IPS-15b (cell line): ENCODE measurements around the gene EIF6.
"Not testable (repeated sequence)": the region's sequence is repeated elsewhere in the genome, so short reads cannot be mapped to it uniquely, and the experiment has no call there.

Experiments used
- H3K27me3 ChIP-seq: one replicate; pipeline ENCODE4 v1.6.1; 2013; ENCODE audit warnings: low read length; ENCODE audit not compliant: control insufficient read depth, insufficient read depth
- H3K36me3 ChIP-seq: one replicate; pipeline ENCODE4 v1.6.1; 2013; ENCODE audit warnings: low read length; ENCODE audit not compliant: control insufficient read depth, insufficient read depth
- H3K4me1 ChIP-seq: one replicate; pipeline ENCODE4 v1.6.1; 2013; ENCODE audit warnings: mild to moderate bottlenecking, low read length; ENCODE audit not compliant: control insufficient read depth, insufficient read depth
- H3K4me3 ChIP-seq: one replicate; pipeline ENCODE4 v1.5.1; 2013; ENCODE audit warnings: low read depth, low read length
- H3K9ac ChIP-seq: one replicate; pipeline ENCODE4 v1.6.1; 2013; ENCODE audit warnings: low read depth, mild to moderate bottlenecking, low read length
- H3K9me3 ChIP-seq: one replicate; pipeline ENCODE4 v1.6.1; 2013; ENCODE audit warnings: mild to moderate bottlenecking, low read length; ENCODE audit not compliant: control insufficient read depth, insufficient read depth

Gene EIF6

GRCh38 chr20:35320396-35321126, 36.0 kb upstream of the EIF6 start:
- H3K9me3 ChIP-seq = no peaks in the 10 kb centered on the region
- H3K9ac ChIP-seq = no peak overlapping the region
- peaks cover 9% of the 10 kb centered on the region for H3K4me1 ChIP-seq

DNA sequence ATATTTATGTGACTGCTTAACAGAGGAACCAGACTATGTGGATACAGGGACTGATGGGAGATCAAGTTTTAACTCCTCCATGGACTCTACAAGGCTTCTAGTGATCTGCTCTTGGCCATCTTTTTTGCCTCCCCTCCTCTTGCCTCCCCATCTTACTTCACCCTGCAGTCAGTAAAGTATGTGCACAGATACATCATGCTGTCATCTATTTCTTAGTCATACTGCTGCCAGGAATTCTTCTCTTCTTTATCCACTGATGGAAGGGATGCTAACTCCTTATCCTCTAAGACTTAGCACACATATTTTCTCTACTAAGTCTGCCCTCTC, 35.3 kb upstream of the EIF6 start:
- H3K4me1 ChIP-seq = peaks cover 9% of the 10 kb centered on the region
- H3K36me3 ChIP-seq = no peaks in the 10 kb centered on the region
- H3K9ac ChIP-seq = no peak overlapping the region
- no peaks in the 10 kb centered on the region for H3K27me3 ChIP-seq
- H3K9me3 ChIP-seq = no peaks in the 10 kb centered on the region
- H3K4me3 ChIP-seq = no peak overlapping the region

More at GRCh38 chr20:35320396-35321126, 36.0 kb upstream of the EIF6 start:
- Histone ChIP-seq H3K27me3 (no peaks in the 10 kb centered on the region), H3K4me3 (no peak overlapping the region), H3K36me3 (no peaks in the 10 kb centered on the region)

DNA sequence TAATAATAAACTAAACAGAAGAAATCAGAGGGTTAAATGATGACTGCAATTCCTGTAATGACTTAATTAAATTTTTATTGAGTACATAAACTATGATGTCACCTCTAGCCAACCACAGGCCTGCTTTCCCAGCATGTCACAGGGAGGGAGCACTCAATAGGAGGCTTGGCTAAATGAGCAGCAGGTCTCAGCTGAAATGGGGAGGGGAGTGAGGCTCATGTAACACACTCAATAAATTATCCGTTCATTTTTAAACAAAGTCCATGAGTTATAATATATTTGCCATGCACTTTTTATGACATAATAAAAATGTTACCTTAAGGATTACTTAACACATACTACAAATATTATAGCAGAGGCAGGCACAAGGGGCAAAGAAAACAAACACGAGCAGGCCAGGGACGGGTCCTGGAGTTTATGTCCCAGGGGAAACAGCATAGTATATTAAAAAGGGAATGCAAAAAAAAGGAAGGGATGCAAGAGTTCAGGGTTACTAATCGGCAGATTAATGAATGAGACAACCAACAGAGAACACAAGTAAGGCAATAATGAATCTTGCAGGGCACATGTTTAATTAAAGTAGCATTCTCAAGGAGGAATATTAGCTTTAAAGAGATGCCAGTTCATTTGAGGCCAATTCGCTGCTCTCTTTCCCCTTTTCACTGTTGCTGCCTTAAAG, 34.8 kb upstream of the EIF6 start:
- Histone ChIP-seq H3K4me3 (no peak overlapping the region), H3K9me3 (no peaks in the 10 kb centered on the region), H3K36me3 (no peaks in the 10 kb centered on the region), H3K4me1 (peaks cover 9% of the 10 kb centered on the region), H3K27me3 (no peaks in the 10 kb centered on the region), H3K9ac (no peak overlapping the region)

DNA sequence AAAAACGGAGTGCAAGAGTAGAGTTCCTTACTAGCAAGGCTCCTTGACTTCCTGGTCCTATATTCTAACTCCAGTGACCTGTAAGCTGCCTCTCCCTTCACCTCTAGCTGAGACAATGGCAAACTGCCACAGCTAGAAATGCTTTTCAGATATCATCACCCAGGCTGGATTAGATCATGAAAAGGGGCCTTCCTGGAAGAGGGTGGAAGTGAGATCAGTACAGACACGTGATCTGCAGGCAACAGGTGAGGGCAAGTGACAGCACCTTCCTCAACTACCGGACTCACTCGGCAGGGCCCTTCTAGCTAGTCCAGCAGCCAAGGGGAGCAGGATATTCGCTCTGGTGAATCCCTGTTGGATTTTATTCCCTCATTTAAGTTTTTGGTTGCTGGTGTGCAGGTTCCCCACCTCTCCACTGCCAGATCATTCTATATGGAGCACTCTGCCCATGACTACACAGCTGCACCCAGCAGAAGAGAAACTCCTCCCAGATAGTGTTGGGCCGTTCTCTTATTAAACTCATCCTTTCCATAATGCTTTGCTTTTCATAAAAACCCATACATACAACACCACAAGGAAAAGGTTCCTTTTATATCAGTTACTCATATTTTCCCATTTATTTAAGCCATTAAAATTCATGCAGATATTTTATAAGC, 34.1 kb upstream of the EIF6 start:
- Histone ChIP-seq H3K9me3 (no peaks in the 10 kb centered on the region), H3K9ac (no peak overlapping the region), H3K4me1 (peaks cover 9% of the 10 kb centered on the region), H3K27me3 (no peaks in the 10 kb centered on the region), H3K36me3 (no peaks in the 10 kb centered on the region), H3K4me3 (no peak overlapping the region)

DNA sequence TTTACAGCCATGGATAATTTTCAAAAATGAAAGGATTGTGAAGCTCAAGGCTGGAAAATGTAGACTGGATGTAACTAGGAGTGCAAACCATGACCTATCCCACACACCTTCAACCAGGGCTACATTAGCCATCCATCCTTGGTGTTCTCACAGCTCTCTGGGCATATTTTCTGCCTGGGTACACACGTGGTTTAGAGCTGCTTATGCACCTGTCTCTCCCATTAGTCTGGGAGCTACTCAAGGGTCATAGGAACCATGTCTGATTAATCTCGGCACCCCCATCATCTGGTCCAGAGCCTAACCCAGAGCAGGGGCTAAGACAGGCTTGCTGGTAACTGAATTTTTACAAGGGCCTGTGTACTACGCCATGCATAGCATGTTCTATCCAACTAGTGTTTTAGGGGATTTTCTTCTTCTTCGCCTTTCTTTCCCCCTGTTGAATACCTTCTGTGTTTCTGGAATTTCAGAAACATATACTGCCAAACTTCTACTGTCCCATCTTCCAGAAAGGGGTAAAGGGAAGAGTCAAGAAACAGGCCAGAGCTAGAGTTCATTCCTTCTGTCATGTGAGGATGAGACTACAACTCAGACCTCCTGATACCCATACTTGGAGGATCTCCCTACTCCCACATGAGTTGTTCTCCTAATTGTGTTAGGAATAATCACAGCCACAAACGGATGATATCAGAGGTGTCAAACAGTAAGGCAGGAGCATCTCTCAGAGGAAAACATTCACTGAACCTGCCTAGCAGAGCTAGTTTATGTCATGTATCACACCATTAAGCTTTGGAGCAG, 33.0 kb upstream of the EIF6 start:
- no peaks in the 10 kb centered on the region for H3K27me3 ChIP-seq
- H3K4me3 ChIP-seq = no peak overlapping the region
- H3K4me1 ChIP-seq = peaks cover 9% of the 10 kb centered on the region
- H3K9me3 ChIP-seq = no peaks in the 10 kb centered on the region
- H3K36me3 ChIP-seq = no peaks in the 10 kb centered on the region
- no peak overlapping the region for H3K9ac ChIP-seq

- H3K4me3 ChIP-seq = no peak overlapping the region
- H3K27me3 ChIP-seq = no peaks in the 10 kb centered on the region
- H3K36me3 ChIP-seq = no peaks in the 10 kb centered on the region
- H3K9ac ChIP-seq = no peak overlapping the region
- no peaks in the 10 kb centered on the region for H3K9me3 ChIP-seq
- H3K4me1 ChIP-seq = peaks cover 12% of the 10 kb centered on the region
These were observed 31.5 kb upstream of the EIF6 start for GRCh38 chr20:35316086-35316485.

DNA sequence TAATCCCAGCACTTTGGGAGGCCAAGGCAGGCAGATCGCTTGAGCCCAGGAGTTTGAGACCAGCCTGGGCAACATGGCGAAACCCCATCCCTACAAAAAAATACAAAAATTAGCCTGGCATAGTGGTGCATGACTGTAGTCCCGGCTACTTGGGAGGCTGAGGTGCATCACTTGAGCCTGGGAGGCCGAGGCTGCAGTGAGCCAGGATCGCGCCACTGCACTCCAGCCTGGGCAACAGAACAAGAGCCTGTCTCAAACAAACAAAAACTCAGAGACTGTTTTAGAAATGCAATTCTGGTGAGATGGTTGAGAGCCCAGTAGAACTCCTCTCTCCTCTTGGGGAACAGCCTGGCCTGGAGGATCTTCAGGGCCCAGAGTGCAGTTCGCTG, 31.1 kb upstream of the EIF6 start:
- H3K36me3 ChIP-seq, H3K9me3 ChIP-seq, H3K27me3 ChIP-seq, H3K4me1 ChIP-seq, H3K9ac ChIP-seq, H3K4me3 ChIP-seq: not testable (repeated sequence)

DNA sequence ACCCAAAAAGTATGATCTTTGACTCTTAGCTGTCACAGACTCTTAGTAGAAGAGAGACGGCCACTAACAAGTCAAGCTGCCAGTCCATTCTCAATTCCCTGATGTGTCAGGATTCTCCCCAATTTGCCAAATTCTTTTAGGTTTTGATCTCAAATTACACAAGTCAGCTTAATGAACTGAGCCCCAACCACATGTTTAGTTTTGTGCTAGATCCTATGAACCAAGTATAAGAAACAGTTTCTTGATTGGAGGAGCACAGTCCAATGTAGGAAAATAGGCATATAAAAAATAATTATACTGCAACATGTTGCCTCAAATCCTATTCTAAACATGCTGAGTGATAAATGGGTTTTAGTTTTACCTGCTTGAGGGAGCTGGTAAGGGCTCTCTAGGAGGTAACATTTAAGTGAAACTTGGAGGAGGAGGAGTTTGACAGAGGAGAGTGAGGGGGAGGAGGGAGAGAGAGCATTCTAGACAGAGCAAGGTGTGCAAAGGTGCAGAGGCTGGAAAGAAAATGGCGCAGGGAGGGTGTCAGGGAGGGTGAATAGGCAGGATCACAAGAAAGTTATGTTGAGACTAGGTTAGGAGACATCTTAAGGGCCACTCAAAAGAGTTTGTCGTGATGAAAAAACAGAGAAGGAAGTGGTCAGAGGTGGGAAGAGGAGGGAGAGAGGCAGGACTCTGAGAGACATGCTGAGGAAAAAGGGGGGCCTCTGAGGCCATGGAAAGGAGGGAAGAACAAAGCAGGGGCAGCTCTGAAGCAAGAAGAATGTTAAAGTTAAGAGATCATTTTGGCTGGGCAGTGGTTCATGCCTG, 30.5 kb upstream of the EIF6 start:
- H3K4me1 ChIP-seq = peaks cover 4% of the 10 kb centered on the region
- H3K9ac ChIP-seq = peak overlapping the region; percentile 32

GRCh38 chr20:35312318-35312717, 27.7 kb upstream of the EIF6 start:
- H3K9ac ChIP-seq = no peak overlapping the region
- no peaks in the 10 kb centered on the region for H3K27me3 ChIP-seq
- H3K36me3 ChIP-seq = no peaks in the 10 kb centered on the region
- no peaks in the 10 kb centered on the region for H3K9me3 ChIP-seq
- no peak overlapping the region for H3K4me3 ChIP-seq
- H3K4me1 ChIP-seq = peaks cover 4% of the 10 kb centered on the region

More for the DNA sequence above, 30.5 kb upstream of the EIF6 start:
- no peaks in the 10 kb centered on the region for H3K27me3 ChIP-seq
- no peaks in the 10 kb centered on the region for H3K9me3 ChIP-seq
- no peak overlapping the region for H3K4me3 ChIP-seq
- no peaks in the 10 kb centered on the region for H3K36me3 ChIP-seq

- no peak overlapping the region for H3K9ac ChIP-seq
- peaks cover 4% of the 10 kb centered on the region for H3K4me1 ChIP-seq
- H3K27me3 ChIP-seq = no peaks in the 10 kb centered on the region
- no peaks in the 10 kb centered on the region for H3K9me3 ChIP-seq
- H3K4me3 ChIP-seq = no peak overlapping the region
- no peaks in the 10 kb centered on the region for H3K36me3 ChIP-seq
These were observed 27.2 kb upstream of the EIF6 start for GRCh38 chr20:35311822-35312221.

DNA sequence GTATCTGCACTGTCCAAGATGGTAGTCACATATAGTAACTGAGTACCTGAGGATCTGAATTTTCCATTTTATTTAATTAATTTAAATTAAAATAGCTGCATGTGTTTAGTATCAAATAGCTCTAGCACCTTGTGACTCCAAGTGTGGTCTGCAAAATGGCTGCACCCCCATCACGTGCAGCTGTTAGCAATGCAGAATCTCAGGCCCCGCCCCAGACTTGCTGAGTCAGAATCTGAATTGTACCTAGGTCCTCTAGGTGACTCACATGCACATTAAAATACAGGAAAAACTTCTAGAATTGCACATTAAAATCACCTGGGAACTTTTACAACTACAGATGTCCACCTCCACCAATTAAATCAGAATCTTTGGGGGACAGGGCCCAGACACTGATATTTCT, 26.8 kb upstream of the EIF6 start:
- Histone ChIP-seq H3K36me3 (no peaks in the 10 kb centered on the region), H3K9ac (no peak overlapping the region), H3K27me3 (no peaks in the 10 kb centered on the region), H3K9me3 (no peaks in the 10 kb centered on the region), H3K4me1 (peaks cover 4% of the 10 kb centered on the region), H3K4me3 (no peak overlapping the region)
